SHP77 (cell line): ENCODE results near the gene ILF2.
A peak's percentile ranks its signal among the peaks of the same experiment; 100 is the strongest.
"Not testable (repeated sequence)": the region's sequence is repeated elsewhere in the genome, so short reads cannot be mapped to it uniquely, and the experiment has no call there.

Experiments used
- DNase-seq, 2 experiments: peaks; one replicate each; lab custom pipeline; 2025; lab: John Stamatoyannopoulos, UW

Gene ILF2

DNA sequence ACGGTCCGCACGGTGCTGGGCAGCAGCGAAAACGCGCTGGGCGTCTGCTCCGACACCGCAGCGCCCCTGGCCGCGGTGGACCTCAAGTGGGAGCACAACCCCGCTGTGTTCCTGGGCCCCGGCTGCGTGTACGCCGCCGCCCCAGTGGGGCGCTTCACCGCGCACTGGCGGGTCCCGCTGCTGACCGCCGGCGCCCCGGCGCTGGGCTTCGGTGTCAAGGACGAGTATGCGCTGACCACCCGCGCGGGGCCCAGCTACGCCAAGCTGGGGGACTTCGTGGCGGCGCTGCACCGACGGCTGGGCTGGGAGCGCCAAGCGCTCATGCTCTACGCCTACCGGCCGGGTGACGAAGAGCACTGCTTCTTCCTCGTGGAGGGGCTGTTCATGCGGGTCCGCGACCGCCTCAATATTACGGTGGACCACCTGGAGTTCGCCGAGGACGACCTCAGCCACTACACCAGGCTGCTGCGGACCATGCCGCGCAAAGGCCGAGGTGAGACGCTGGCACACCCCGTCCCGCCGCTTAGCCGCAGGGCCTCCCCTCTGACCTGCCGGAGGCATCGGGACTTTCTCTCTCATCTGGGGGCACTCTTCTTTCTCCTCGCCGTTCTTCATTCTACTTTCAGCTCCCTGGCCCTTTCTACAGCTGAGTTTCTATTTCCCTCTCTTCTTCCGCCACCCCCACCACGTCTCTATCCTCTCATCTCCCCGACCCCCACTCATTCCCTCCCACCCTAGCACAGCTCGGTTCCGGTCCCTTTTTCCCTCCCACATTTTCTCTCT, 8.7 kb upstream of the ILF2 start:
- no peak for DNase-seq

- peak; percentile 18 to 21 for DNase-seq
Measured at GRCh38 chr1:153678519-153679336, 7.9 kb upstream of the ILF2 start, which contains the start of gene NPR1. TSS of gene NPR1 (plus strand) at chr1:153678688. CDS start at chr1:153679109, 421 bp downstream.

GRCh38 chr1:153677718-153678518, 7.1 kb upstream of the ILF2 start:
- peak; percentile 59 to 69 for DNase-seq

- no peak for DNase-seq
Measured at GRCh38 chr1:153673511-153673910, 2.7 kb upstream of the ILF2 start.

DNA sequence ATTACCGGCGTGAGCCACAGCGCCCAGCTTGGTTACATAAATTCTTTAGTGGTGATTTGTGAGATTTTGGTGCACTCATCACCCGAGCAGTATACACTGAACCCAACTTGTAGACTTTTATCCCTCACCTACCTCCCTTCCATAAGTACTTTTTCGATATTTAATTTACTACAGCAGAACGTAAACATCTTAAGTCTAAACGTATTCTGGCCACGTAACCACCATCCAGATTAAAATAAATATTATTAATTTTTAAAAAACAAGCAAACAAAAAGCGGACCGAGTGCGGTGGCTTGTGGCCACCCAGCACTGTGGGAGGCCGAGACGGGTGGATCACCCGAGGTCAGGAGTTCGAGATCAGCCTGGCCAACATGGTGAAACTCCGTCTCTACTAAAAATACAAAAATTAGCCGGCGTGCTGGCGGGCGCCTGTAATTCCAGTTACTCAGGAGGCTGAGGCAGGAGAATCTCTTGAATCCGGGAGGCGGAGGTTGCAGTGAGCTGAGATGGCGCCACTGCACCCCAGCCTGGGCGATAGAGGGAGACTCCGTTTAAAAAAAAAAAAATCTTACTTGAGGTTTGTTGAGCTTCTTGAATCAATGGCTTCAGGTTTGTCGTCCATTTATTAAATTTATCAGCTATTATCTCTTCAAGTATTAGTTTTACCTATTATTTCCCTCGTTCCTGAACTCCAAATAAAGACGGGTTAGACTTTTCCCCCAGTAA, 998 bp upstream of the ILF2 start:
- DNase-seq = peak; percentile 67 to 70

- no peak for DNase-seq
Measured at GRCh38 chr1:153670257-153670858, 435 bp downstream of the ILF2 start.

- no peak for DNase-seq
Measured at GRCh38 chr1:153669606-153670005, 1.2 kb downstream of the ILF2 start.

DNA sequence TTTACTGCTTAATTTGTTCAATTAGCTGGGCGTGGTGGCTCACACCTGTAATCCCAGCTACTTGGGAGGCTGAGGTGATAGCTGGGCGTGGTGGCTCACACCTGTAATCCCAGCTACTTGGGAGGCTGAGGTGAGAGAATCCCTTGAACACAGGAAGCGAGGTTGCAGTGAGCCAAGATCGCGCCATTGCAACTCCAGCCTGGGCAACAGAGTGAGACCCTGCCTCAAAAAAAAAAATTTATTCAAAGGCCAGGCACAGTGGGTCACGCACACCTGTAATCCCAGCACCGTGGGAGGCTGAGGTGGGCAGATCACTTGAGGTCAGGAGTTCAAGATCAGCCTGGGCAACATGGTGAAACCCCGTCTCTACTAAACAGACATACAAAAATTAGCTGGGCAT, 2.1 kb downstream of the ILF2 start:
- DNase-seq = not testable (repeated sequence)

DNA sequence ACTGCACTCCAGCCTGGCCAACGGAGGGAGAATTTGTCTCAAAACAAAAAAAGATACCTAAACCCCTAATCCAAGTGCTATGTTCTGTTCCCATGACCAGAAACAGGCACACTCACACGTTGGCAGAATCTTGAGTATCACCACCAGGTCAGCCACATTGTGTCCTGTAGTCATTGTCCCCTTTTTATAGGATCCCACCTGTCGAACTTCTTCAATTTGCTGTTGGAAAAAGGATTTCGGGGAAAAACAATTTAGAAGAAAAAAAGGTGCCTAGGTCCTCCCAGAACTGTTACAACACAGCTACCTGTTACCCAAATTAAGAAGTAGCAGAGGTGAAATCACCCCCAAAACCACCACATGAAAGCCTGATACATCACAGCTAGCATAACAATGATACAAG, 3.4 kb downstream of the ILF2 start:
- DNase-seq = no peak

- no peak for DNase-seq
Measured at GRCh38 chr1:153663211-153663610, 7.6 kb downstream of the ILF2 start.

DNA sequence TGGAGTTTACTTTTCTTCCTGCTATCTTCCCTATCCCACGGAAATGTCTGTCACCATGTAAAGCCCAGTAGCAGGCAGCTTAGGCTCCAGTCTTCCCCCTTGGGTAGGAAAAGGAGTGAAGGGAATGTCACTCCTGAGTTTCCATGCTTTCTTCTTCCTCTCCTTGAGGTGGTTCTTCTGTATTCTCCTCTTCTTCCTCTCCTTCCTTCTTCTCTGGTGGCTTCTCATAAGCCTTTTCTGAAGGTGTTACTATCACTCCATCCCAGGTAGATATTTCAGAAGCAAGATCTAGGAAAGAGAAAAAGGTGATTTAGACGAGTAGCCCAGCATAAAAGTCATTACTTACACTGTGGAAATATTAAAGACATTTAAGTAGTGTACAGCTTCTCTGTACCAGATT, 8.5 kb downstream of the ILF2 start:
- DNase-seq = no peak

DNA sequence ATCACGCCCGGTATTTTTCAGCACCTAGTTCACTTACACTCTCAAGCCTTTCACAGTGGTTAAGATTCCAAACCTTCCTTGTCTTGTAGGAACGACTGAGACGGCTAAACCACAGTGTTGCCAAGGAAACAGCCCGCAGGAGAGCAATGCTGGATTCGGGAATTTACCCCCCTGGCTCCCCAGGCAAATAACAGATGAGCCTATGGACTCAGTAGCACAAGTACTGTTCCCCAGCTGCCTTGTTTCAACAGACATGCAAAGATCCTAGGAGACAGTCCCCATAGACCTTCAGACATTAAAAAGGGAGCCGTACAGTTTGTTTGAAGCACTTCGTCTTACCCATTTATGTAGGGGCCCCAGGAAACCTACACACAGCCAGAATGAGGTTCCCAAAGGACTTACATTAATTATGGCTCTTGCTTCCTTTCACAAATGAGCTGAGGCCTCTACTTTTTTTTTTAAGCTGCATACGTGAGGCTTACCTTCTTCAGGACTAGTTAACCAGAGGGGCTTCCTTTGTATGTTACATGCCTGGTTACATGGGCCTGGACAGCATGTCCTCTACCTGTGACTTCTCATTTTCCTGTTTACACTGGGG, 9.6 kb downstream of the ILF2 start:
- DNase-seq = no peak

GRCh38 chr1:153659656-153660055, 11.1 kb downstream of the ILF2 start:
- DNase-seq = no peak

GRCh38 chr1:153659175-153659534, 11.6 kb downstream of the ILF2 start:
- DNase-seq = no peak

- peak; percentile 96 to 97 for DNase-seq
Measured at GRCh38 chr1:153658400-153659174, 12.2 kb downstream of the ILF2 start, which contains the start of gene SNAPIN. TSS of gene SNAPIN (plus strand) at chr1:153658703. CDS start at chr1:153658744, 41 bp downstream.

DNA sequence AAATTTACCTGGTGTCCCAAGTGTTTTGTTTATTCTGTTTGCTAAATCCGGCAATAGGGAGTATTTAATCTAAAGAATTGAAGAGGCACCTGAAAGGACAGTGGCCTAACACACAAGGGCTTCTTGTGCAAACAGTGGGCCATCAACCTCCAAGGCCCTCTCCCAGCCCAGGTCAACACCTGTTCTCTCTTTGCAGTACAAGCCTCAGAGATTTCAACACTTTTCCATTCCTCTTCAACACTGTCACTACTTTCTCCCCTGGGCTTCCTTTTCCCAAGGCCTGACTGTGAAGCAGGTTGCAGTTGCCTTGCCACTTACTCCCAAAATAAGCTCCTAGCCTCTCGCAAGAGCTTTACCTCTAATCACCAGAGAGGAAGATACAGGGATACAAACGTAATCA, 15.5 kb downstream of the ILF2 start:
- peak; percentile 39 to 60 for DNase-seq

DNA sequence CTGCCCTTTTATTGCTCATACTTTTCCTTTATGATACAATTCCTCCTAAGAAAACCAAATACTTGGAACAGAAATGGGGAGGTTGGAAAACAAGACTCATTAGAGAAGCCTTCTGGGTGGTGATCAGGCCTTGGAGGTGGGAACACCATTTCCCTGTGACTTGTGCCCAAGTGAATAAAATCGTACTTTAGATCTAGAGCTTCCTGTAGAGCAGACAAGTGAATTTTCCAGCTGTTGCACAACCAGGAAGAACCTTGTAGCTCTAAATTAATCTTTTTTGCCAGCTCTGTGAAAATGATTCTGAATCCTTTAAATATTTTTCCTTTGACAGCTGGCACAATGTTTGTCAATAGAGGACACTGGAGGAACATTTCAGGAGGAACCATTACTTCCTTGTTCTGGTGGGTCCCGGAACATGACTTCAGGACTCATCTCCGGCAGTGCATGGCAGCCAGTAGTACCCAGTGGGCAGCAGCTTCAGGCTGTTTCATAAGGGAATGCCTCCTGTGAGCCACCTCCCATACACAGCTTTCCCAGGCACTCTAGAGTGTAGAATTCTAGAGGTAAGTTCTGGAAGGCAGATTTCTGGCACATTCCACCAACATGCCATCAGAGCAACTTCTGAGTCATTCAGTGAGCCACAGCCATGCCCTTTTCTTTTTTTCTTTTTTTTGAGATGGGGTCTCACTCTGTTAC, 17.8 kb downstream of the ILF2 start:
- no peak for DNase-seq

- DNase-seq = peak; percentile 70 to 82
Measured at GRCh38 chr1:153651771-153652170, 19.0 kb downstream of the ILF2 start.

GRCh38 chr1:153649863-153650235, 20.9 kb downstream of the ILF2 start:
- DNase-seq = peak; percentile 84 to 95
